GM15510 (cell line): ENCODE results near the gene ENOX1.

Experiments
- POLR2A ChIP-seq: IDR thresholded peaks from 3 replicates; pipeline ENCODE4 v1.6.1; 2011; ENCODE audit warnings: borderline replicate concordance; ENCODE audit not compliant: insufficient read length; ENCODE audit errors: extremely low read depth

The ENOX1 gene

DNA sequence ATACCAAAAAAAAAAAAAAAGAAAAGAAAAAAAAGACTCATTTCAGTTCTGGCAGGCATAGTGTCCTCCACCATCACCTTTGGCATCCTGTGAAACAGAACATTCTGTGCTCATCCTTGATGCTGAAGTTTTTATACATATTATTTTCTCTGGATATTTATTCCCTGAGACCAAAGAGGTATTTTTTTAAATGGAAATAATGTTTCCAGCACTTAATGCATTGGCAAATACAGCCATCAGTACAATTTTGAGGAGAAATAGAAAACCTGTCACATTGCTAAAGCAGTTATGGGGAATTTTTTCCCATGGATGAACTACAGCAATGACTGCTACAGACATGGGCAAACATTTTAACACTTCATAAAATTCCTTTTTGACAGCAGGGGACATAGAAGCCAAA lies 451.0 kb downstream of the ENOX1 start:
- TF ChIP-seq POLR2A: no peak

DNA sequence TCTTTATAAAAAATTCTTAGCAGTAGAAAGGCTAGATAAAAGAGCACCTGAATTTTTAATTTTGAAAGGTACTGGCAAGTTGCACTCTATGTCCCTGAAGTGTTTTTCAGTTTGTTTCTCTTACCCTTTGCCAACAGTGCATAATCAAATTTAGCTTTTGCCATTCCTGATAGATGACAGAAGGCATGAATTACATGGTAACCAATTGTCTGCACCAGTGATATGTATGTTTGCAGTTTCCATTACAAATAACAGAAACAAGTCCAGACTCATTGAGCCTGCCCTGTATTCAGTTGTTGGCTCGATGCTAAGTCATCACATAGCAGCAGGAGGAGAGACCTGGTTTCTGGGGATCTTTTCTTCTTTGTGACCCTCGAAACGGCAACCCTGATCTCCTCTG lies 453.6 kb downstream of the ENOX1 start:
- TF ChIP-seq POLR2A: no peak

DNA sequence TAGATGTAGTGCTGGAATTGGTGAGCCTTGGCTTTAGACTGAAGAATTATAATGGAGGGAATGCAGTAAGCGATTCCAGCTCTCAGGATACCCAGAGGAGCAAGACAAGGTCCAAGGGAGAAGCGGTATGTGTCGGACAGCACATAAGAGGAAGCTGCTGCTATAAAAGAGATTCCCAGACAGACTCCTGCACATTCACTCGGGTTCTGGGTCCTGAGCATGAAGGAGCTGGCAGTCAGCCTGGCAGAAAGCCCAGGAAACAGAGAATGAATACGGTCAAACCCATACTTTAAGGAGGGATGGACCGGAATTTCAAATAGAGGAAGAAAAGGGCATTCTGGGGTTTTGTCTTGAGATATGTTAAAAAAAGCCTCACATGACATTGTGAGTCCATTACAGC lies 455.1 kb downstream of the ENOX1 start:
- no peak for TF ChIP-seq POLR2A

DNA sequence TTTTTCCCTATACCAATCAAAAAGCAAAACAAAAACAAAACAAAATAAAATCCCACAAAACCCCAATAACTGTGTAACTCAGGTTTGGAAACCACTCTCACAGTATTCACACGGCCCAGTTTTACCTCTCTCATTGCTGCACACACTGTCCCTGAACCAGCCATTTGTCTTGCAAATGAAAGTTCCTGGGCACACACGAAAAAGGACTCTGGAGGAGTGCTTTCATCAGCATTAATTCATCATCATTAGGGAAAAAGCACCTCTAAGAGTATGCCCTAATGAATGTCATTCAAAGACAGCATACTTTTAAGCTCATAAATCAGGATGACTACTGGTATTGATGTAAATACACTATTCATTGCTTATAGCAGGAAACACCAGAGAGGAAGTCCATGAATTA lies 457.1 kb downstream of the ENOX1 start:
- no peak for TF ChIP-seq POLR2A

DNA sequence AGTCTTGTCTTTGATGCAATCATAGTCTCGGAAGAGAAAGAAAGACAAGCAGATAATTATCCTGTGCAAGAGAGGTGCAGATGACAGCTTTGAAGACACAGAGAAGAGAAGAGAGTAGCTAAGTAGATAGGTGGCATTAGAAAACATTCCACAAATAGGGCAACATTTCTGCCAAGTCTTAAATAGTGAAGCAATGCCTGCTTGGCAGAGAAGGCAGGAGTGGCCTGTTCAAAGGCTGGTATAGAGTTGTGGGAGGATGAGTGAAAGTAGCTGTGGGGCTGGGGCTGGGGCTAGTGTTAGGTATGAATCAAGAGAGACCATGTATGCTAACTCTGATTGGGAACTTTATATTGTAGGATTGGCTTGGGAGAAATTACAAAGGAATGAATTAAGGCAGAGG lies 457.9 kb downstream of the ENOX1 start:
- TF ChIP-seq POLR2A: no peak

DNA sequence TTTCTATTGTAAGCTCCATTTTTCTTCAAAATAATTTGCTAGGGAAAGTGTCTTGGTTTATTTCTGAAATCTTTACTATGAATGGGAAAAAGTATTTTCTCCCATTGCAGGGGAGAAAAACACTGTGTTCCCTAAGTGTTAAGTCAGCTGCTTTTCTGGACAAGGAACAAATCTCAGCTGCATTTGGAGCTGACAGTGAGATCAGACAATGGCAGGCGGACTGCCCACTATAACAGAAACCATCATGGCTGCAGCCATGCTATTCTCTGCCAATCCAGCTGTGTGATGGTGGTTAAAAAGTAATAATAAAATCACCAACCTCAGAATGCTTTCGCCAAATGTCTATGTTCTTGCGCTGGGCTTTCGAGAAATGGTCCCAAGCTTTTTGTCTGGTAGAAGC lies 460.7 kb downstream of the ENOX1 start:
- TF ChIP-seq POLR2A: no peak

GRCh38 chr13:43325636-43326035 lies 461.1 kb downstream of the ENOX1 start:
- TF ChIP-seq POLR2A: no peak

DNA sequence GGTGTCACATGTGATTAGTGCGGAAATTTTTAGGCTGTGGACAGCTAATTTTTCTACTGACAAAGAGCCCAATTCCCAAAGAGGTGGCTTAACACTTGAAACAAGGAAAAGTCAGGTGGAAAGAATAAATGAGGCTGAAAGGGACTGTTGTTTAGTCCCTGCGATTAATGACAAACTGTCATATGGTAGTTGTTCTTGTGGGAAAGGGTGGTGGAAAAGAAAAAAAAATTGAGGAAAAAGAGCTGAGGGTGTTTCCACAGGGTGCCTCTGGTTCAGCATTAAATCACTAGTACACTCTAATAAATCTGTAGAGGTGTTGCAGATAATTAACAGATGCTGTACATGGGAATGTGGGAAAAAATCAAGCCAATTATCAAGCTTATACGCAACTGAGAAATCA lies 462.6 kb downstream of the ENOX1 start:
- no peak for TF ChIP-seq POLR2A

GRCh38 chr13:43319617-43320444 lies 466.9 kb downstream of the ENOX1 start:
- no peak for TF ChIP-seq POLR2A

DNA sequence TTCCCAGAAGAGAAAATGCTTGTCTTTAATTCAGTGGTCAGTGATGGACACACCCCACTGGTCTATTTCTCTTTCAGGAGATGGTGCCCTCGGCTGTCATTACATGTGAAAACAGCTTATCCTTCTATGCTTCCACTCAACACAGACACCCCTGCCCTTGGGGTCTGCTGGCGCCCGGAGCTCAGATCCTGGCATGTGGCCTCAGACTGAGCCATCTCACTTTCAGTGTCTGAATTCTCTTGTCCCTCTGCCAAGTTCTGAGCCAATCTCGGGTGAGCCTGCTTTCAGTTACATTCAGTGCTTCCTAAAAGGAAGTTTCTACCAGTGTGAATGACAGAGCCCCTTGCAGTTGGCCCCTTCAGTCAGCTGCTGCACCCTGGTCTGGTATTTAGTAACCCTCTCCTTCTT lies 469.8 kb downstream of the ENOX1 start:
- TF ChIP-seq POLR2A: no peak

- TF ChIP-seq POLR2A: no peak
Observed at GRCh38 chr13:43316281-43316680, 470.5 kb downstream of the ENOX1 start.

- no peak for TF ChIP-seq POLR2A
Observed at GRCh38 chr13:43315522-43315921, 471.2 kb downstream of the ENOX1 start.

DNA sequence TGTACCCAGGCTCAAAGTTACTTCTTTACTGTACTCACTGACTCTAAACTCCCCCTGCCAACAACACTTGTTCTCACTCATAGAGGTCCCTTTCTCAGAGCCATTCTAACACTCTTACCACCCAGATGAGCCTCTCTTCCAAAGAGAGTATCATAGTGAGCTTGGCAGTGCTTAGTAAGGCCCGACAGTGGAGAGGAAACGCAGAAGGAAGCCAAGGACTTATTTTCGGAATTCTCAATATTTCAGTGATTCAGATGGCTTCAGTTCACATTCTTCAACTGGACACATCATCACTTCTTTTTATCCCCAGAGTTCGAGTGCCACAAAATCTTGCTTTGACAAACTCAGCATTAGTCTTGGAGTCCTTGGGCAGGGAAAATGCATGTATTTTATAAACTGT lies 477.5 kb downstream of the ENOX1 start:
- no peak for TF ChIP-seq POLR2A

- TF ChIP-seq POLR2A: no peak
Observed at GRCh38 chr13:43307921-43308433, 478.8 kb downstream of the ENOX1 start.

DNA sequence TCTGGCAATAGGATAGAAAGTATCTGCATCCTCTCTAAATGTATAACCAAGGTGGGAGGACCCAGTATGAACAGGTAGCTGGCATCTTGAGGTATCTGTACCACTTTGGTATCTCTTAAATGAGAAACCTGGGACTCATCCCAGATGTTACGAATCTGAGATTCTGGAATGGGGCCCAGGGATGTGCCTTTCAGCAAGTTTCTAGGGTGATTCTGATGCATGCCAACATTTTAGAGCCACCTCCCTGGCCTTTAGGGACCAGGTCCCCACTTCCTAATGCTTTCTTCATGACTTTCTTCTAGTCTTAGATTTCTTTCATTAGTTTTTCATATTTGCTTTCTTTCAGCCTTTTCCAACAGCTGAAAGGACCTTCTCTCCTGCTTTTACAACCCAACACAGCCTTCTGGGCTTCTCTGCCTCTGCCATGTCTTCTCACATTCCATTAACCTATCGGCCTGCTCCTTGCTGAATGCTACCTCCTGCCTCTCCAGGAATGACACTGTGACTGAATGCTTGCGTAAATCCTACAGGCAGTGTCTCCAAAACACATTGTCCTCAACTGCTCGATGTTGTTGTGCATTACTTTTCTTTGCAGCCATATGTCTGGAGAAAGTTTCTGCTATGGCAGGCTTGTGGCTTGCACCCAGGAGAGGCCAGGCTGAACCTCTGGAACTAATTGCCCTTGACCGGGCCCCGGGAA lies 479.4 kb downstream of the ENOX1 start:
- no peak for TF ChIP-seq POLR2A

GRCh38 chr13:43306372-43306771 lies 480.4 kb downstream of the ENOX1 start:
- no peak for TF ChIP-seq POLR2A
